WTC11 (cell line): ENCODE data around the gene PPP4R2. TPM values are rescaled to one million over a fixed set of nuclear protein-coding genes. Genes with fewer than 3 reads are reported as not detected.
A peak's percentile ranks its signal among the peaks of the same experiment; 100 is the strongest.

ENCODE experiments used
- ATAC-seq: fragments of 200-7000 bp; cut with Tn5 transposase; 2 replicates; pipeline ENCODE4 v1.10.0; 2021; ENCODE audit warnings: mild to moderate bottlenecking, moderate library complexity
- Bru-seq: library from RNA; stranded (reverse); fragments of 400-500 nt; gene quantifications from one replicate; lab custom pipeline; 2021; lab: Mats Ljungman, UMichigan
- CTCF ChIA-PET: fragments of 300-600 bp; sonication (Branson Sonifier 250); formaldehyde crosslinking; loops from one replicate; lab custom pipeline; 2021; ENCODE audit warnings: antibody characterized with exemption; lab: Charles Lee
- POLR2A ChIA-PET: fragments of 350-600 bp; sonication (Branson Sonifier 250); formaldehyde crosslinking; loops from one replicate; lab custom pipeline; 2021; ENCODE audit warnings: antibody characterized with exemption; lab: Charles Lee
- DNase-seq: peaks from one replicate; pipeline ENCODE4 v3.0.0; 2021; ENCODE audit warnings: low spot score
- H3K27ac Mint-ChIP-seq: 2 replicates; pipeline ENCODE4 v1.8.0; 2021; ENCODE audit warnings: mixed read lengths
- H3K27me3 Mint-ChIP-seq: 2 replicates; pipeline ENCODE4 v1.8.0; 2021; ENCODE audit warnings: low read depth, mild to moderate bottlenecking, moderate library complexity, mixed read lengths
- H3K36me3 Mint-ChIP-seq: 2 replicates; pipeline ENCODE4 v1.8.0; 2021; ENCODE audit warnings: mixed read lengths
- H3K4me1 Mint-ChIP-seq: 2 replicates; pipeline ENCODE4 v1.8.0; 2022; ENCODE audit warnings: mixed read lengths
- H3K4me3 Mint-ChIP-seq: 2 replicates; pipeline ENCODE4 v1.8.0; 2021; ENCODE audit warnings: mild to moderate bottlenecking, moderate library complexity, mixed read lengths
- H3K9me3 Mint-ChIP-seq: 2 replicates; pipeline ENCODE4 v1.8.0; 2021; ENCODE audit warnings: mixed read lengths
- CREB1 ChIP-seq: sonication (generic); formaldehyde crosslinking; IDR thresholded peaks from 2 replicates; pipeline ENCODE4 v1.8.0; 2023; ENCODE audit warnings: mild to moderate bottlenecking, missing genetic modification reagents
- ETV6 ChIP-seq: sonication (generic); formaldehyde crosslinking; IDR thresholded peaks from 2 replicates; pipeline ENCODE4 v1.8.1; 2022; ENCODE audit warnings: mild to moderate bottlenecking, missing genetic modification reagents
- FOXJ3 ChIP-seq: sonication (generic); formaldehyde crosslinking; IDR thresholded peaks from 2 replicates; pipeline ENCODE4 v1.9.0; 2021; ENCODE audit warnings: missing genetic modification reagents, mild to moderate bottlenecking, borderline replicate concordance
- IRF2 ChIP-seq: sonication (generic); formaldehyde crosslinking; IDR thresholded peaks from 2 replicates; pipeline ENCODE4 v1.8.0; 2022; ENCODE audit warnings: low read depth, missing genetic modification reagents, borderline replicate concordance
- NR3C1 ChIP-seq: sonication (generic); formaldehyde crosslinking; conservative IDR thresholded peaks from 2 replicates; pipeline ENCODE4 v1.8.1; 2023; ENCODE audit warnings: low read depth, mild to moderate bottlenecking, missing genetic modification reagents
- OVOL2 ChIP-seq: fragments of 250-450 bp; sonication (Bioruptor Pico); IDR thresholded peaks from 2 replicates; pipeline ENCODE4 v1.9.0; 2021; ENCODE audit warnings: mild to moderate bottlenecking, borderline replicate concordance
- SP1 ChIP-seq: sonication (generic); formaldehyde crosslinking; conservative IDR thresholded peaks from 2 replicates; pipeline ENCODE4 v1.8.1; 2022; ENCODE audit warnings: missing genetic modification reagents
- TCF7 ChIP-seq: sonication (generic); formaldehyde crosslinking; IDR thresholded peaks from 2 replicates; pipeline ENCODE4 v1.8.0; 2022; ENCODE audit warnings: mild to moderate bottlenecking, low read depth, missing genetic modification reagents, moderate library complexity
- TP53 ChIP-seq: sonication (generic); formaldehyde crosslinking; IDR thresholded peaks from 2 replicates; pipeline ENCODE4 v1.8.1; 2023; ENCODE audit warnings: mild to moderate bottlenecking, missing genetic modification reagents
- ZBTB21 ChIP-seq: sonication (generic); formaldehyde crosslinking; IDR thresholded peaks from 2 replicates; pipeline ENCODE4 v1.8.1; 2023; ENCODE audit warnings: mild to moderate bottlenecking, missing genetic modification reagents, borderline replicate concordance
- long read RNA-seq, 3 experiments: library from RNA in 1 of 3; library from capped mRNA in 1 of 3; library from polyadenylated mRNA in 1 of 3; unstranded in 2 of 3; stranded (forward) in 1 of 3; transcript quantifications; one replicate each; pipeline ENCODE4 v2.0.0, GENCODE V29; 2021
- total RNA-seq: library from RNA; stranded (reverse); gene quantifications from 3 replicates; pipeline ENCODE4 v1.2.3, GENCODE V29; 2021
- TF ChIP-seq, protein P1 (sequence below): sonication (generic); formaldehyde crosslinking; IDR thresholded peaks from 2 replicates; pipeline ENCODE4 v1.8.0; 2022; ENCODE audit warnings: mild to moderate bottlenecking, missing genetic modification reagents
- TF ChIP-seq, protein P2 (sequence below): sonication (generic); formaldehyde crosslinking; IDR thresholded peaks from 2 replicates; pipeline ENCODE4 v1.8.0; 2022; ENCODE audit warnings: mild to moderate bottlenecking, missing genetic modification reagents
- TF ChIP-seq, protein P3 (sequence below): sonication (generic); formaldehyde crosslinking; IDR thresholded peaks from 2 replicates; pipeline ENCODE4 v1.8.0; 2022; ENCODE audit warnings: missing genetic modification reagents
- TF ChIP-seq, protein P4 (sequence below): sonication (generic); formaldehyde crosslinking; IDR thresholded peaks from 2 replicates; pipeline ENCODE4 v1.8.1; 2022; ENCODE audit warnings: low read depth, missing genetic modification reagents, borderline replicate concordance
- TF ChIP-seq, protein P5 (sequence below): sonication (generic); formaldehyde crosslinking; IDR thresholded peaks from 2 replicates; pipeline ENCODE4 v1.8.1; 2022; ENCODE audit warnings: missing genetic modification reagents, borderline replicate concordance
- TF ChIP-seq, protein P6 (sequence below): sonication (generic); formaldehyde crosslinking; conservative IDR thresholded peaks from 2 replicates; pipeline ENCODE4 v1.8.1; 2023; ENCODE audit warnings: mild to moderate bottlenecking, low read depth, missing genetic modification reagents, moderate library complexity
- TF ChIP-seq, protein P7 (sequence below): sonication (generic); formaldehyde crosslinking; IDR thresholded peaks from 2 replicates; pipeline ENCODE4 v1.8.1; 2023; ENCODE audit warnings: mild to moderate bottlenecking, missing genetic modification reagents, moderate library complexity

PPP4R2 gene, protein sequence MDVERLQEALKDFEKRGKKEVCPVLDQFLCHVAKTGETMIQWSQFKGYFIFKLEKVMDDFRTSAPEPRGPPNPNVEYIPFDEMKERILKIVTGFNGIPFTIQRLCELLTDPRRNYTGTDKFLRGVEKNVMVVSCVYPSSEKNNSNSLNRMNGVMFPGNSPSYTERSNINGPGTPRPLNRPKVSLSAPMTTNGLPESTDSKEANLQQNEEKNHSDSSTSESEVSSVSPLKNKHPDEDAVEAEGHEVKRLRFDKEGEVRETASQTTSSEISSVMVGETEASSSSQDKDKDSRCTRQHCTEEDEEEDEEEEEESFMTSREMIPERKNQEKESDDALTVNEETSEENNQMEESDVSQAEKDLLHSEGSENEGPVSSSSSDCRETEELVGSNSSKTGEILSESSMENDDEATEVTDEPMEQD
- total RNA-seq (70.3 to 80.4 TPM (median 78.1 TPM) in 3 replicates), Bru-seq, nascent RNA (percentile 95 among the genes with signal in this experiment)
- long read RNA-seq, experiment 1, full-length matches to known transcripts = 526 of 676 reads
- long read RNA-seq, experiment 1, partial matches to known transcripts = 78 of 676 reads
- long read RNA-seq, experiment 1, other reads (novel, unspliced or antisense) = 72 of 676 reads
- long read RNA-seq, experiment 2, full-length matches to known transcripts = 29 of 80 reads
- long read RNA-seq, experiment 2, partial matches to known transcripts = 45 of 80 reads
- long read RNA-seq, experiment 2, other reads (novel, unspliced or antisense) = 6 of 80 reads
- long read RNA-seq, experiment 3, full-length matches to known transcripts = 59 of 93 reads
- long read RNA-seq, experiment 3, partial matches to known transcripts = 20 of 93 reads
- long read RNA-seq, experiment 3, other reads (novel, unspliced or antisense) = 14 of 93 reads

DNA sequence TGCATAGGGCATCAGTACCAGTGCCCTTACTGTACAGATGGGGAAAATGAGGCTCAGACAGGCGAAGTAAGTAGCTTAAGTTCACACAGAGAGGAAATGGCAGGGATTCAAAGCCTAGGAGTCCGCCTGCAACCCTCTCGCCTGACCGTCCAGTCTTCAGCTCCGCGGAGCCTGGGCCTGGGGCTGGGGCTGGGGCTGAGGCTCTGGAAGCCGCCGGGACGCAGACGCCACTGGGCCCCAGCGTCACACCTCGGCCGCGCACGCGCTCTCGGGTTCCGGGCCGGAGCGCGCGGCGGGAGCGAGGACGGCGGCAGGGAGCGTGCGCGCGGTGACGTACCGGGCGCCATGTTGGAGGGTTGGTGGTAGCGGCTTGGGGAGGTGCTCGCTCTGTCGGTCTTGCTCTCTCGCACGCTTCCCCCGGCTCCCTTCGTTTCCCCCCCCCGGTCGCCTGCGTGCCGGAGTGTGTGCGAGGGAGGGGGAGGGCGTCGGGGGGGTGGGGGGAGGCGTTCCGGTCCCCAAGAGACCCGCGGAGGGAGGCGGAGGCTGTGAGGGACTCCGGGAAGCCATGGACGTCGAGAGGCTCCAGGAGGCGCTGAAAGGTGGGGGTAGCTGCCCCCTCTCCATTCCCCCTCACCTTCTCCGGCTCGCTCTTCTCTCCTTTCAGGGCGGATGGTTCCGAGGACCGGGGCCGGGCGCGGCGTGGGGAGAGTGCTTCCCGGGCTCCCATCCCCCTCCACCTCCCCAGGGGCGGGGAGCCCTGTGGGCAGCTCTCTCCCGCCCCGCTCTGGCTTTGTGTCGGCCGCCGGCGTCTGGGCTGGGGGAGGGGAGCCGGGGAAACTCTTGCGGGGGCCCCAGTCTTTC, at the start of gene PPP4R2:
TSS of gene PPP4R2 (plus strand) at position 339 of the 861 bp plus-strand sequence. CDS start at position 566, 227 bp downstream.
- peak; percentile 85 for DNase-seq
- Mint-ChIP-seq H3K4me3 (peak within 1 kb of the TSS; percentile 96), H3K4me1 (peaks cover 41% of the 10 kb centered on the region), H3K9me3 (no peaks in the 10 kb centered on the region), H3K27ac (peak within 1 kb of the TSS; percentile 93), H3K27me3 (no peaks in the 10 kb centered on the region), H3K36me3 (peaks cover 35% of the 10 kb centered on the region)
- CTCF ChIA-PET = interaction anchor here (0.8 to 2.3 kb wide), 7 partner anchors 15 to 109 kb away, joined by 3 to 11 read pairs (median 3); partner anchors contain the start of gene GXYLT2
- POLR2A ChIA-PET = interaction anchor here (0.6 to 1.1 kb wide), 3 partner anchors 29 to 57 kb away, joined by 3 read pairs; no protein-coding TSS in a partner anchor
- ATAC-seq = peak; percentile 89
- TF ChIP-seq OVOL2 (CRISPR knock-in tag) = no peak
- no peak for TF ChIP-seq FOXJ3 (CRISPR knock-in tag)
- peak; percentile 76; the same call in 1 of the 2 replicates for TF ChIP-seq NR3C1 (CRISPR knock-in tag)
- peak; percentile 88 for TF ChIP-seq TP53 (CRISPR knock-in tag)
- peak; percentile 90 for TF ChIP-seq ZBTB21
- TF ChIP-seq, protein P1, sequence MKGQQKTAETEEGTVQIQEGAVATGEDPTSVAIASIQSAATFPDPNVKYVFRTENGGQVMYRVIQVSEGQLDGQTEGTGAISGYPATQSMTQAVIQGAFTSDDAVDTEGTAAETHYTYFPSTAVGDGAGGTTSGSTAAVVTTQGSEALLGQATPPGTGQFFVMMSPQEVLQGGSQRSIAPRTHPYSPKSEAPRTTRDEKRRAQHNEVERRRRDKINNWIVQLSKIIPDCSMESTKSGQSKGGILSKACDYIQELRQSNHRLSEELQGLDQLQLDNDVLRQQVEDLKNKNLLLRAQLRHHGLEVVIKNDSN (CRISPR knock-in tag) = 0 out of 2 replicates have a peak, but pooled peaks have one; percentile 16
- TF ChIP-seq, protein P2, sequence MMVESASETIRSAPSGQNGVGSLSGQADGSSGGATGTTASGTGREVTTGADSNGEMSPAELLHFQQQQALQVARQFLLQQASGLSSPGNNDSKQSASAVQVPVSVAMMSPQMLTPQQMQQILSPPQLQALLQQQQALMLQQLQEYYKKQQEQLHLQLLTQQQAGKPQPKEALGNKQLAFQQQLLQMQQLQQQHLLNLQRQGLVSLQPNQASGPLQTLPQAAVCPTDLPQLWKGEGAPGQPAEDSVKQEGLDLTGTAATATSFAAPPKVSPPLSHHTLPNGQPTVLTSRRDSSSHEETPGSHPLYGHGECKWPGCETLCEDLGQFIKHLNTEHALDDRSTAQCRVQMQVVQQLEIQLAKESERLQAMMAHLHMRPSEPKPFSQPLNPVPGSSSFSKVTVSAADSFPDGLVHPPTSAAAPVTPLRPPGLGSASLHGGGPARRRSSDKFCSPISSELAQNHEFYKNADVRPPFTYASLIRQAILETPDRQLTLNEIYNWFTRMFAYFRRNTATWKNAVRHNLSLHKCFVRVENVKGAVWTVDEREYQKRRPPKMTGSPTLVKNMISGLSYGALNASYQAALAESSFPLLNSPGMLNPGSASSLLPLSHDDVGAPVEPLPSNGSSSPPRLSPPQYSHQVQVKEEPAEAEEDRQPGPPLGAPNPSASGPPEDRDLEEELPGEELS = peak; percentile 91
- TF ChIP-seq, protein P3, sequence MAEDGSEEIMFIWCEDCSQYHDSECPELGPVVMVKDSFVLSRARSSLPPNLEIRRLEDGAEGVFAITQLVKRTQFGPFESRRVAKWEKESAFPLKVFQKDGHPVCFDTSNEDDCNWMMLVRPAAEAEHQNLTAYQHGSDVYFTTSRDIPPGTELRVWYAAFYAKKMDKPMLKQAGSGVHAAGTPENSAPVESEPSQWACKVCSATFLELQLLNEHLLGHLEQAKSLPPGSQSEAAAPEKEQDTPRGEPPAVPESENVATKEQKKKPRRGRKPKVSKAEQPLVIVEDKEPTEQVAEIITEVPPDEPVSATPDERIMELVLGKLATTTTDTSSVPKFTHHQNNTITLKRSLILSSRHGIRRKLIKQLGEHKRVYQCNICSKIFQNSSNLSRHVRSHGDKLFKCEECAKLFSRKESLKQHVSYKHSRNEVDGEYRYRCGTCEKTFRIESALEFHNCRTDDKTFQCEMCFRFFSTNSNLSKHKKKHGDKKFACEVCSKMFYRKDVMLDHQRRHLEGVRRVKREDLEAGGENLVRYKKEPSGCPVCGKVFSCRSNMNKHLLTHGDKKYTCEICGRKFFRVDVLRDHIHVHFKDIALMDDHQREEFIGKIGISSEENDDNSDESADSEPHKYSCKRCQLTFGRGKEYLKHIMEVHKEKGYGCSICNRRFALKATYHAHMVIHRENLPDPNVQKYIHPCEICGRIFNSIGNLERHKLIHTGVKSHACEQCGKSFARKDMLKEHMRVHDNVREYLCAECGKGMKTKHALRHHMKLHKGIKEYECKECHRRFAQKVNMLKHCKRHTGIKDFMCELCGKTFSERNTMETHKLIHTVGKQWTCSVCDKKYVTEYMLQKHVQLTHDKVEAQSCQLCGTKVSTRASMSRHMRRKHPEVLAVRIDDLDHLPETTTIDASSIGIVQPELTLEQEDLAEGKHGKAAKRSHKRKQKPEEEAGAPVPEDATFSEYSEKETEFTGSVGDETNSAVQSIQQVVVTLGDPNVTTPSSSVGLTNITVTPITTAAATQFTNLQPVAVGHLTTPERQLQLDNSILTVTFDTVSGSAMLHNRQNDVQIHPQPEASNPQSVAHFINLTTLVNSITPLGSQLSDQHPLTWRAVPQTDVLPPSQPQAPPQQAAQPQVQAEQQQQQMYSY = no peak
- TF ChIP-seq IRF2 (CRISPR knock-in tag) = no peak
- no peak for TF ChIP-seq CREB1 (CRISPR knock-in tag)
- TF ChIP-seq ETV6 (CRISPR knock-in tag) = peak; percentile 76
- TF ChIP-seq, protein P4, sequence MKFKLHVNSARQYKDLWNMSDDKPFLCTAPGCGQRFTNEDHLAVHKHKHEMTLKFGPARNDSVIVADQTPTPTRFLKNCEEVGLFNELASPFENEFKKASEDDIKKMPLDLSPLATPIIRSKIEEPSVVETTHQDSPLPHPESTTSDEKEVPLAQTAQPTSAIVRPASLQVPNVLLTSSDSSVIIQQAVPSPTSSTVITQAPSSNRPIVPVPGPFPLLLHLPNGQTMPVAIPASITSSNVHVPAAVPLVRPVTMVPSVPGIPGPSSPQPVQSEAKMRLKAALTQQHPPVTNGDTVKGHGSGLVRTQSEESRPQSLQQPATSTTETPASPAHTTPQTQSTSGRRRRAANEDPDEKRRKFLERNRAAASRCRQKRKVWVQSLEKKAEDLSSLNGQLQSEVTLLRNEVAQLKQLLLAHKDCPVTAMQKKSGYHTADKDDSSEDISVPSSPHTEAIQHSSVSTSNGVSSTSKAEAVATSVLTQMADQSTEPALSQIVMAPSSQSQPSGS (CRISPR knock-in tag) = no peak
- TF ChIP-seq, protein P5, sequence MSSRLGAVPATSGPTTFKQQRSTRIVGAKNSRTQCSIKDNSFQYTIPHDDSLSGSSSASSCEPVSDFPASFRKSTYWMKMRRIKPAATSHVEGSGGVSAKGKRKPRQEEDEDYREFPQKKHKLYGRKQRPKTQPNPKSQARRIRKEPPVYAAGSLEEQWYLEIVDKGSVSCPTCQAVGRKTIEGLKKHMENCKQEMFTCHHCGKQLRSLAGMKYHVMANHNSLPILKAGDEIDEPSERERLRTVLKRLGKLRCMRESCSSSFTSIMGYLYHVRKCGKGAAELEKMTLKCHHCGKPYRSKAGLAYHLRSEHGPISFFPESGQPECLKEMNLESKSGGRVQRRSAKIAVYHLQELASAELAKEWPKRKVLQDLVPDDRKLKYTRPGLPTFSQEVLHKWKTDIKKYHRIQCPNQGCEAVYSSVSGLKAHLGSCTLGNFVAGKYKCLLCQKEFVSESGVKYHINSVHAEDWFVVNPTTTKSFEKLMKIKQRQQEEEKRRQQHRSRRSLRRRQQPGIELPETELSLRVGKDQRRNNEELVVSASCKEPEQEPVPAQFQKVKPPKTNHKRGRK = 0 out of 2 replicates have a peak, but pooled peaks have one; percentile 39
- no peak for TF ChIP-seq TCF7 (CRISPR knock-in tag)
- TF ChIP-seq, protein P6, sequence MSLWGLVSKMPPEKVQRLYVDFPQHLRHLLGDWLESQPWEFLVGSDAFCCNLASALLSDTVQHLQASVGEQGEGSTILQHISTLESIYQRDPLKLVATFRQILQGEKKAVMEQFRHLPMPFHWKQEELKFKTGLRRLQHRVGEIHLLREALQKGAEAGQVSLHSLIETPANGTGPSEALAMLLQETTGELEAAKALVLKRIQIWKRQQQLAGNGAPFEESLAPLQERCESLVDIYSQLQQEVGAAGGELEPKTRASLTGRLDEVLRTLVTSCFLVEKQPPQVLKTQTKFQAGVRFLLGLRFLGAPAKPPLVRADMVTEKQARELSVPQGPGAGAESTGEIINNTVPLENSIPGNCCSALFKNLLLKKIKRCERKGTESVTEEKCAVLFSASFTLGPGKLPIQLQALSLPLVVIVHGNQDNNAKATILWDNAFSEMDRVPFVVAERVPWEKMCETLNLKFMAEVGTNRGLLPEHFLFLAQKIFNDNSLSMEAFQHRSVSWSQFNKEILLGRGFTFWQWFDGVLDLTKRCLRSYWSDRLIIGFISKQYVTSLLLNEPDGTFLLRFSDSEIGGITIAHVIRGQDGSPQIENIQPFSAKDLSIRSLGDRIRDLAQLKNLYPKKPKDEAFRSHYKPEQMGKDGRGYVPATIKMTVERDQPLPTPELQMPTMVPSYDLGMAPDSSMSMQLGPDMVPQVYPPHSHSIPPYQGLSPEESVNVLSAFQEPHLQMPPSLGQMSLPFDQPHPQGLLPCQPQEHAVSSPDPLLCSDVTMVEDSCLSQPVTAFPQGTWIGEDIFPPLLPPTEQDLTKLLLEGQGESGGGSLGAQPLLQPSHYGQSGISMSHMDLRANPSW (CRISPR knock-in tag) = 0 out of 2 replicates have a peak, but pooled peaks have one; percentile 77
- TF ChIP-seq, protein P7, sequence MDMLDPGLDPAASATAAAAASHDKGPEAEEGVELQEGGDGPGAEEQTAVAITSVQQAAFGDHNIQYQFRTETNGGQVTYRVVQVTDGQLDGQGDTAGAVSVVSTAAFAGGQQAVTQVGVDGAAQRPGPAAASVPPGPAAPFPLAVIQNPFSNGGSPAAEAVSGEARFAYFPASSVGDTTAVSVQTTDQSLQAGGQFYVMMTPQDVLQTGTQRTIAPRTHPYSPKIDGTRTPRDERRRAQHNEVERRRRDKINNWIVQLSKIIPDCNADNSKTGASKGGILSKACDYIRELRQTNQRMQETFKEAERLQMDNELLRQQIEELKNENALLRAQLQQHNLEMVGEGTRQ (CRISPR knock-in tag) = peak; percentile 33; the same call in 1 of the 2 replicates
- TF ChIP-seq SP1 = peak; percentile 43
